SIG-M5 treated with dmso at 0.1 percent for 504 hours (cell line): ENCODE data around the gene FAM20C.
A peak's percentile ranks its signal among the peaks of the same experiment; 100 is the strongest.

Source experiments
- DNase-seq: peaks from one replicate; lab custom pipeline; 2025; ENCODE audit not compliant: unreplicated experiment; lab: John Stamatoyannopoulos, UW

FAM20C gene

DNA sequence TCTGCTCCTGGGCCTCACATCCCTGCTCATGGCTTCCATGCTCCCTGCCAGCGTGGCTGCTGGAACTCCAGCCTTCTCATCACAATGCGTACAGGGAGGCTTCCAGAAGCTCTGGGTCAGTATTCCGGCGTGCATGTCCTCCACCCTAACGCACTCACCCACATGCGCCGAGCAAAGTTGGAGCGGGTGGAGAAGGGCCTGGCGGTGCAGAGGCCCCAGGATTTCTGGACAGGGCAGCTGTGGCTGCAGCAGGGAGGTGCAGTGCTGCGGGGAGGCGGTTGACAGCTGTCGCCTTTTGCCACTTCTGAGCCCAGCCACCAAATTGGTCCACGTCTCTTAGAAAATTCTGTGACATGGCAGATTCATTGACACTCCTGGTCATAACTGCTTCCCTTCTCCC, 33.6 kb upstream of the FAM20C start:
- no peak for DNase-seq

DNA sequence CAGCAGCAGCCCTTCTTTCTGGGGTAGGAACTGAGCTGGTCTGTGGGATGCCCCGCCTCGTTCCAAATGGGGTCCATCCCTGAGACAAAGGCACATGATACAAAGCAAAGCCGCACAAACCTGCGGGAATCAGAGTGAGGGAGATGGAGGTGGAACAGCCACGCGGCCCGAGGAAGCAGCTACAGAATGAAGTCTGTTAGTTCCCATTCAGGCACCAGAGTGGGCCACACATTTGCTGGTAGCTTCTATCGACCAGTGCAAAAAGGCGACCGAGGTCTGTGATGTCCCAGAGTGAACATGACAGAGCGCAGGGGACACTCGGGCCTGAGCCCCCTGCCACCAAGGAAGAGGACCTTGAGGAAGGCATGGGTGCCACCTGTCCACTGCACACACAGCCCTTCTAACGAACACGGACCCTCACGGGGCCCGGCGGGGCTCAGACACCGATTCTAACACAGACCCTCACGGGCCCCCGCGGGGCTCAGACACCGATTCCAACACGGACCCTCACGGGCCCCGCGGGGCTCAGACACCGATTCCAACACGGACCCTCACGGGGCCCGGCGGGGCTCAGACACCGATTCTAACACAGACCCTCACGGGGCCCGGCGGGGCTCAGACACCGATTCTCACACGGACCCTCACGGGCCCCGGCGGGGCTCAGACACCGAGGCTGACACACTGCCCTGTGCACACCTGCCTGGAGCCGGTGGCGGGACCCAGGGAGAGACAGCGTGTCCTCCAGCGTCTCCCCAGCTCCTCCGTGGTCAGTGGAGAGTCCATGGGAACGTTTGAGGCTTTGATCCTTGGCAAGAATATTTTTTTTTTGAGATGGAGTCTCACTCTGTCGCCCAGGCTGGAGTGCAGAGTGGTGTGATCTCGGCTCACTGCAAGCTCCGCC, 32.8 kb upstream of the FAM20C start:
- DNase-seq = no peak

DNA sequence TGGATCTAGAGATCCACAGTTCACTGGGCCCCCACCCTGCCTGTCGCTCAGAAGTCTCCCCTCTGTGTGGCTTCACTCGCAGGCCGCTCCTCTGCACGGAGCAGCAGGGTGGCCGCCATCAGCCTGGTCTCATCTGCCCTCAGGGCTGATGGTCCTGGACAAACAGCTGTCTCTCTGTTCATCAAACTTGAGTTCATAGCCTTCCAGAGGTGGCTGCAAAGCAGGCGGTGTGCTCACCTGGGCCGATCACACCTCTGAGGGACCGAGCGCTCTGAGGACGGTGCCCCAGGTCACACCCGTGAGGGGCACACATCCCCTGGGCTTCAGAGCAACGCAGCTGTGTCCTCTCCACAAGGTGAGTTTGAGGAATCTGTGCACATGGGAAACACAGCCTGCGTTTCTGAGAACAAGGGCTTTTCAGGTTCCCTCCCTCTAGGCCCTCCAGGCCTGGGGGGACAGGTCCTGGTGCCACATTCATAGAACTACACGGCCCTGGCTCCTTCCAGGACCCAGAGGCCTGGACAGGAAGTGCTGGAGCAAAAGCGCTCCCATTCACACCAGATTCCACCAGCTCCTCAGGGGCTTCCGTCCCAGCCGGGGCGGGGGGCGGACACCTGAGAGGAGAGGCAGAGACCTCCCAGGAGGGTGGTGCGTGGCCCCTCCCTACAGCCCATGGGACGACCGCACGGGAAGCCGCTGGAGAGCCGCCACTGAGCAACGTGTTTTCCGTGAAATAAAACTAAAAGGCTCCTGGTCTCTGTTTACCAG, 31.2 kb upstream of the FAM20C start:
- DNase-seq = no peak

DNA sequence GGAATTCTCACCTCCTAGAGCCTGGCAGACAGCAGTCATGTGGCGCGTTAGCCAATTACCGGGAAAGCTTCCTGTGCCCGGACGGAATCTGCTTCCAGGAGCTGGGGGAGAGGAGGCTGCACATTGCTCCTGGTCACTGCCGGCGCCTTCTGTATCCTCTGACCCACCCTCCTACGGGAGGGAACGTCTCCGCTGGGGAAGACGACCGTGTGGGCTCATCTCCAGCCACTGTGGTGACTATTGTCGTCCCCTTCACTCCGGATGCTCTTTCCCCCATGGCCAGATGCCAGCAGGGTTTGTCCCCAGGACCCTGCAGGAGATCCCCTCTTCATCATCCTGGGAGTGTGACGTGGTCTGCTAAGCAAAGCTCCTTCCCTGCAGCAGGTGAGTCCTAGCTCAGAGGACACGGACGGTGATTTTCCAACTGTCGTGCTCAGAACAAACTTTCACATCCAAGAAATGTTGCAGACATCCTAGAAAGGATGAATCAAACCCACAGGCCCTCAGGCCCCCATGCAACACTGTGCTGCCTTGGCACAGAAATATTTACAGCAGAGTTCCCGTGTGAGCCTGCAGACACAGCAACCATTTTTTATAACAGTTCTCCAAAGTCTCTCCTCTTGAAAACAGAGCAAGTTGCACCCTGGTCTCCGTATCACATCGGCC, 29.6 kb upstream of the FAM20C start:
- DNase-seq = no peak

DNA sequence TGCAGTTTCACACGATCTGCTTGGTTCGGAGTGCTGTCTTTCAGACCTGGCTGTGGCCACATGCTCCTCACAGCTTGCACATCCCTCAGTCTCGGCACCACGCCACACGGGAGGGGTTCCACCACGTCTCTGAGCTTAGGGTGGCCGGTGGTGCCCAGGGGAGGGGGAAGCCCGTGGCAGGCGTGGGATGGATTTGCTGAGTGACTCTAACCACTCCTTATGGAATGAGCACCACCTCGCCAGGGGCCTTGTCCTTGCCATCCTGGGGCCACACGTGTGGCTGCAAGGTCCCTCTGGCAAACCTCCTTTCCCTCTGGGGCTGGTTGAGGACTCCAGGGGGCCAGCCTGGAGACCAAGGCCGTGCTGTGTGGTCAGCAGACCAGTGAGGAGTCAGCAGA, 29.1 kb upstream of the FAM20C start:
- no peak for DNase-seq

DNA sequence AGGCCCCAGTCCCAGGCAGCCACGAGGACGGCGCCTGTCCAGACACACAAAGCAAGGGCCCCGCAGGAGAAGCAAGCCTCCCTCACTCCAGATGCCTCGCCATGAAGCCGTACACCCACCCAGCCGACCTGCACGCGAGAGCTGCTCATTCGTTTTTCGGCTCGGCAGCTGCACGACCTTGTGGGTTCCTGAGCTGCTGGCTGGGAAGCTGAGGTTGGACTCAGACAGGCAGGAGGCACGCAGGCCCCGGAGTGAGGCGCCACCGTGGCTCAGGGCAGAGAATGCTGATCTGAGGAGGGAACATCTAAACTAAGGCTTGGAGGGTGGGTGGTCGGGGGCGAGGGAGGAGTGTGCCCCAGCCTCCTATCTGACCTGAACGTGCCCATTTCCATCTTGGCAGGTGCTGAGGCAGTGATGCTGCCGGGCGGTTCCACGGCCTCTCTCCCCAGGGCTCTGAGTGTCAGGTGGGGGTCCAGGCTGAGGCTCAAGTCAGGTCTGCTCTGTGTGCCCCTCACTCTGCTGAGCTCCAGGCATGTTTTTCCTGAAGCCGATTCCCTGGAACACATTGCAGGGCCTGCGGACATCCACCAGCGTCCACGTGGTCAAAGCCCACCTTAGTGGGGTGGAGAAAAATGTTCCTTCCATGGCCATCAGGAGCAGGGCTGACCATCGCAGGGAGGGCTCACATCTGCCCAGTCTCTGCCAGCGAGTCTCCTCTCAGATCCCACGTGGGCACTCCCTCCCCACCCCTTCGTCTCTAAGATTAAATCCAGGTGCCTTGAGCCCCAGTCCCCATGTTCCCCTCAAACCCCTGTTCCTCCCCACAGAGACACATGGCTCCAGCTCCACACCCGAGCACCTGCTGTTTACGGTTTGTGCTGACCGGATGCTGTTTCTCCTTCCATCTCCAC, 28.1 kb upstream of the FAM20C start:
- DNase-seq = no peak

DNA sequence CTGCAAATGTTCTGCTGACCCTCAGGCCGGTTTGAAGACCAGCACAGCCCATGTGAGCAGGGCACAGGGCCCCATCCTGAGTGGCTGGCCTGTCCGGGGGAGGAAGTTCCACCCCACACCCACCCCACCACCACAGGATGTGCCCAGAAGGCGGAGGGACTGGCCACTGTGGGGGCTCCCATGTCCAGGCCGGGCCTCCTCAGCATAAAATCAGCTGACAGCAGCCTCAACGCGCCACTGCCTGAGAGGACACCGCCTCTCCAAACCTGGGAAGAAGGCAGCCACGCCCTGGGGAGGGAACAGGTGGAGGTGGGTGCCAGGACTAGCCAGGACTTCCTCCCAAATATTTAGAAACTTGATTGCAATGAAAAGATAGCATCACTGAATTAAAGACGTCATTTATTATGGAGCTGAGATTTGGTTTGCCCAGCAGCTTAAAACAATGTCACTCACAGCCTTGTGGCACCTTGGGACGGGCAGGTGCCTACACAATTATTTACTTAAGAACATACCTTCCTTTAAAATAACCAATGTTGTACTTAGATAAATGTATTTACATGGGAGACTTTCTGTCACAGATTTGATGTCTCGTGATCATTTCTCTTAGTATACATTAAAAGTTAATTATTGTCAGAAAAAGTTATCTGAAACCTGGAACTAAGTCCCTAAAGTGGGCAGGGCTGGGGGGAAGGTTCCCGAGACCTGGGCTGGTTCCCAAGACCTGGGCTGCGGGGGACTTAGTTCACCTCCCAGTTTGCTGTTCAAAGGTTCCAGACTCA, 27.3 kb upstream of the FAM20C start:
- peak; percentile 16 for DNase-seq

DNA sequence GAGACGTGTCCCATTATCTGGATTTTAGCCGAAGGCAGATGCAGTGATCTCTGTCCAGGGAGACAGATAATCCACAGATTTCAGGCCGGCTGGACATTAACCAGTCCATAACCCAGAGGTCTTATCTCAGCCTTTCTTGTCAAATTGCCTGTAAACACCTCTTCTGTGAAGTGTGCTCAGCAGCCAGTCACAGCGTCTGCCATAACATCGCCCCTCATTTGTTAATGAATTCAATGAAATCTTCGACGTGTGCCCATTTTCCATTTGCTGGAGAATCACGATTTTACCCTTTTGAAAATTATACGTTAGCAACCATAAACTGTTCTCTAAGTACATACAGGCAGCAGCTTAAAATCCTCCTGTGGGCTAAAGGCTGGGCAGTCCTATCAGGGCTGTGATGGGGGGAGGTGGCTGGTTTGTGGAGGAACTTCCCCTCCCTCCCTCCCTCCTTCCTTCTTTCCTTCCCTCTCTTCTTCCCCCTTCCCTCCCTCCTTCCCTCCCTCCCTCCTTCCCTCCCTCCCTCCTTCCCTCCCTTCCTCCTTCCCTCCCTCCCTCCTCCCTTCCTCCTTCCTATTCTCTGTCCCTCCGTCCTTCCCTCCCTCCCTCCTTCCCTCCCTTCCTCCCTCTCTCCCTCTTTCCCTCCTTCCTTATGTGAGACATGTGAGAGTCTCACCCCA, 26.6 kb upstream of the FAM20C start:
- DNase-seq = no peak

DNA sequence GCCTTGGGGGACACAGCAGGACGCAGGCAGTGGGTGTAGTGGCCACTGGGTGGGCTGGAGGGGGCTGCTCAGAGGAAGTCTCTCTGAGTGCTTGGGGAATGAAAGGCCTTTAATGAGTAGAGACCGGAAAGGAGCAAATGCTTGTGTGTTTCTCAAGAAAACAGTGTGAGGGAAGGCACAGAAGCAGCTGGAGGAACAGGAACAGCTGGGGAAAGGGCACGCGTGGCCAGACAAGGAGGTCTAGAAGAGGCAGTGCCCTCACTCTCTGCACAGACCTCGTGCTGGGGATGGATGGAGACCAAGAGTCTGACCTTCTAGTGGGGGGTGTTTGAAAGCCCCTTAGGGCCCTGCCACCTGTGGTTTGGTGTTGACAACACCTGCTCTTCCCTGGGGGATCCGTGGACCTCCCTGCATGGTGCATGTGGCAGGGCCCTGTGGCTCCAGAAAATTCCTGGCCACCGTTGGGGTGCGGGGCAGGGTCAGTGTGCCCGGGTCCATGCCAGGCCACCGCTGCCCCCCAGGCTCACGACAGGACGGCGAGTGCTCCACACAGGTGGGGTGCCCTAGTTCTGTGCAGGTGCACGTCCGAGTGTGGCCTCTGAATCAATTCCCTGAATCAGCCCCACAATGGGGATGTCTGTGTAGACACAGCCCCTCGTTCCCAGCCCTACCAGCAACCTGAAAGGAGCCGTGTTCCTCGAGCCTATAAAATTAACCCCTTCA, 25.9 kb upstream of the FAM20C start:
- peak; percentile 43 for DNase-seq

DNA sequence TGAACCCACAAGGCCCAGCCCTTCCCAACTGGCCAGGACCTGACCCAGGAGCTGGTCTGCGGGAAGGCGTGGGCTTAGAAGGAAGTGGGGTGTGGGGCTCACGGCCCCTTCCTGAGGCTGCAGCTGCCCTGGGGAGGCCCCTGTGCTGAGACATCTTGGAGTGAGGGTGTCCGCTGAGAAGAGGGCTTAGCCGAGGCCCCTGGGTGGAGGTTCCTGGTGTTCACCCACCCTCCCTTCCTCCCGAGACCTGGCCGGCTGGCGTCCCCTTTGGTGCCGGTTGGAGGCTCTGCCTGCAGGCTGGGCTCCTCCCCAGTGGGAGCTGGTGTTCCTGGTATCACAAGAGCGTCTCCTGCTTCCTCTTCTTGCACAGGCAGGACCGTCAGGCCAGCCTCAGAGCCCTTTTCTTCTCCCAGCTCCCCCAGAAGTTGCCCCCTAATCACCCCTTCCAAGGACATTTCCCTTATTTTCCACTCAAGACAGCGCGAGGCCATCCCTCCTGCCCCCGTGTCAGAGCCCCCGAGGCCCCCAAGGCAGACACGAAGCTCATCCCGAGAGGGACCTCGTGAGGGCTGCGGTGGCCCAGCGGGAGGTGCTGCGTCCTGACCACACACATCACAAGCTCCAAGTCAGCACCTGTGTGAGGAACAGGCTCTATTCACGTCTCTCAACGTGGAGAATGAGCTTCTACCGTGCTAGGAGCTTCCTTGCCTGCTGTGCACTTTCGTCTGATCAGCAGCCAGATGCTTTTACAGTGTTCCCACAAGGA, 25.1 kb upstream of the FAM20C start:
- DNase-seq = peak; percentile 50

DNA sequence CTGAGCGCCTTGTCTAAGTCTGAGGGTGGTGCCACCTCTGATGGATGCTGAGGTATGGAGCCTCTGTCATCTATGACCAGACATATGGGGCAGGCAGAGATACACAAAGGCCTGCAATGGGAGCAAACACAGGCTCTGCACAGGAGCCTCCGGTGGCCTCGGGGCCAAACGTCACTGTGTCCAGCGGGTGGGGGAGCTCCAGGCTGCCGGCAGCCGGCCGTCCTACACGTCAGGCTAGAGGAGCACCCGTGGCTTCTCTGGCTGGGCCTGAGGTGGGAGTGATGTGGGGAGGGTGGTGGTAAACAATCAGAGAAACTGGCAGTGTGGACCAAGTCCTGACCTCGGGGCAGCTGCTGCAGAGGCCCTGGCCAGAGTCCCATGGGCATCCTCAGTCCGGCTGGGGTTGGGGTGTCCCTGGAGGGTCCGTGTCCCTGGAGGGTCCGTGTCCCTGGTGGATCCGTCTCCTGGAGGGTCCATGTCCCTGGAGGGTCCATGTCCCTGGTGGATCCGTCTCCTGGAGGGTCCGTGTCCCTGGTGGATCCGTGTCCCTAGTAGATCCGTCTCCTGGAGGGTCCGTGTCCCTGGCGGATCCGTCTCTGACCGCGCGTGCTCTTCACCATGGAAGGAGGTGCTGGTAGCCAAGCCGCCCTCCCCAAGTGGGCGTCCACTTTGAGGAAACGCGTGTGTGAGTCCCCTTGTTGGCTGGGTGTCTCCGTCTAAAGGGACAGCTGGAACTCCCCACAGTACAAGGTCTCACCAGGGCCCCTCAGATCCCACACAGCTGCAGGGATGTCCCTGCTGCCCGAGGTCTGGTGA, 24.2 kb upstream of the FAM20C start:
- no peak for DNase-seq

DNA sequence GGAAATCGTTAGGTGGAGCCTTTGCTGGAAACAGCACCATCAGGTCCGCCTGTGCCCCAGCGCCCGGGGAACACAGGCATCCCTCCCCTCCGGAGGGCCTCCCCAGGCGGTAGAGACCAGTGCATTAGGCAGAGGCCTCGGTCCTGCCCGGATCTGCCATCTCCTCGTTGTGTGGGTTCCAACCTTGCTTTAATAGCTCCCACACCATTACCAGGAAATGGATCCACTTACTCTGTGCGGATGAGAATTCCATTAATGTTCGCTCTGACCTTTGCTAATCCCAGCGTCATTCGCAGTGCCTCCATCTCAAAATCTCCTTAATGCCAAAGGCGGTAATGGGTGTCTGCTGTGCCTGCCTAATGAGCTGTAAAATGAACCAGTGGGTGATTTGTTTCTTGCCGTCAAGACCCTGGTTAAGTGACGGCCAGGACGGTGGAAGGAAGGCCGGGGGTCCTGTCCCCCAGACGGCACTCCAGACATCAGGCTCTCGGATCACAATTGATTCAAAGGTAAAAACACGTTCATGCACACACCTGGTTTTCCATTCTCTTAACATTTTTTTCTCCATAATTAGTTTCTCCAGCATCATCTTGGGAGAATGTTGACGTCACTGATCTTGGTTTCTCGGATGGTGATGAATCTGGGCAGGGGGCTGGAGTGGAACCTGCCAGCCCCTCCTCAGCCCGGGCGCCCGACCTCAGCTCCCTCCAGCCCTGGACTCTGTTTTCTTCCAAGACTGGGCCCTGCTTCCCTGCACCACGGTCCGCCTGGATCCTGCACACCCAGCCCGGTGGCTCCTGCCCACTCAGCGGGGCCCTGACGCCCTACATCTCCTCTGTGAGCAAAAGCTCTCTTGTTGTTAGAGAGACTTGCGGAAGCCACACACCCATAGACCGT, 22.8 kb upstream of the FAM20C start:
- no peak for DNase-seq

DNA sequence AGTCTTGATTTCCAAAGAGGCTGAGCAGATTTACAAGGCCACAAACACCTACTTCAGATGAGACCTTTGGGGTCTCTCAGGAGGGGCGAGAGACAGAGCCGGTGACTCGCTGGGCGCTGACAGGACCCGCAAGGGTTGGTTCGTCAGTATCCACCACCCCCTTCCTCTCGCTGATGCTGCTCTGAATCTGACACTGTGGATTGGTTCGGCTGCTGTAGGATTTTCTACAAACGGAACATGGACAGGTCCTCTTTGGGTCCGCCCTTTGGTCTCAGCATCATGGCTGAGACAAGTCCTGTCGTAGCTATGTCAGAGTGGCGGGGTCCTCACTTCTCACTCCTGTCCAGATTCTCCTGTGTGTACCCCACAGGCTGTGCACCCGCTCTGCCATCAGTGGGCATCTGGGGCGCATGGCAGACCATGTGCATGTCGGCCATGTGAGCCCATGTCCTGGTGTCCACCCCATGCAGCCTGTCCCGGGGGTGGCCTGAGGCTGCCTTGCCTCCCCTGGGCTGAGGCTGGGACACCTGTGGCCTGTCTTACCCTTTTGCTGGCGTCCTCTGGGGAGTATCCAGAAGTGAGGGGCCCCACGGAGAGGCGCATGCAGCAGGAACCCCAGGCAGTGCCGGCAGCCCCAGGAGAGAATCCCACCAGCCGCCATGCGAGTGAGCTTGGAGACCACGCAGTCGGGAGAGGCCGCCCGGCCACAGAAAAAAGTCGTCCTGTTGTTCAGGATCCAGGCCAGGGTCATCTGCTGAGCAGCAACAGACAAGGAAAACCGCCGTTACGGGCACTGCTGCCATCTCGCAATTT, 21.6 kb upstream of the FAM20C start:
- no peak for DNase-seq

DNA sequence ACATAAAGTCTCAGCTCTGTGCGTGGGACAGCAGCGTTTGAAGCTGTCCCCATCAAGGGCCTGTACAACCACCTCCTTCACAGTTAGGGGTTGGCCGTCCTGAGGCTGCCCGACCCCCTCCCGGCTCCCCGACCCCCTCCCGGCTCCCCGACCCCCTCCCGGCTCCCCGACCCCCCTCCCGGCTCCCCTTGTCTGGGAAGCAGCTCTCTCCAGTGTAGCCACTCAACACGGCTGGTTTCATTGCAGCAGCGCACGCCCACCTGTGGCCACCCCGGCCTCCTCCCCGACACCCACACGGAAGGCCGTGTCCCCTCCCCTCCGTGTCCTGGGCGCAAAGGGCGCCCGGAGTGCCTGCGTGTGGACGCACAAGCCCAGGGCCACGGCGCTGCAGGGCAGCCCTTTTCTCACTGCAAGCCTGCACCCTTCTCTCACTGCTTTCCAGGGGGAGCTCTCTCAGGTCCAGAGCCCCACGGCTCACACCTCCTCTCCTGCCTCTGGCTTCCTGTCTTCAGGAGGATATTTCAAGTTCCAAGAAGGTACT, 20.9 kb upstream of the FAM20C start:
- DNase-seq = no peak

DNA sequence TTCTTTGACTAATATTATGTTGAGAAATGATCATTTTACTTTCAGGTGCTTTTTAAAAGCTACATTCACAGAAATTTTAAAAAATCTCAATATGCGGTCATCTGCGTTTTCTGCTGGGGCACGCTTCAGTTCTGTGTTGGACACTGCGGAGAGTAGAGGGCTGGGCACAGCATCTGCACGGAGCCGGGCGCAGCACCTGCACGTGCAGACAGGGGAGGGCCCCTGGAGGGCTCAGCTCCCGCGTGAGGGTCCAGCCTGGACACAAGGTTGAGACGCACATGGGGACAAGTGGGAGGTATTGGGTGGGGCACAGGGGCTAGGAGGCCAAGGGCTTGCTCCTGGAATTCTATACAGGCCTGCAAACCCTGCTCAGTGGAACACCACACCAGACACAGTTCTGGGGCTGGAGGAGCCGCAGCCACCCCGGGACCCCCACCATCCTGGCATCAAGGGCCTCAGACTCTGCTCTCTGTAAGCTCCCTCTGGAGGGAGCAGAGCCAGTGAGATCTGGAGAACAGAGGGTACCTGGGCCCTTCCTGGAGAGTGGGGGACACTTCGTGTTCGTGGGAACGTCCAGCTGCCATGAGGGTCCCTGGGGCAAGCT, 20.4 kb upstream of the FAM20C start:
- DNase-seq = no peak
